Ovary (tissue), 9 donors: ENCODE data around the gene ANKRD44. TPM values are rescaled to one million over a fixed set of nuclear protein-coding genes. Genes with fewer than 3 reads are reported as not detected.
"Not testable (repeated sequence)": the region's sequence is repeated elsewhere in the genome, so short reads cannot be mapped to it uniquely, and the experiment has no call there.

Source experiments
- DNase-seq, 5 donors: peaks; one replicate each; pipeline ENCODE4 v3.0.0-alpha.2; 2019 to 2020
- H3K27ac ChIP-seq, 2 donors: fragments of 200-600 bp; one replicate each; pipeline versions ENCODE4 v1.5.1 to v1.8.0; 2019 to 2022
- H3K27me3 ChIP-seq: fragments of 200-600 bp; one replicate; pipeline ENCODE4 v1.8.0; 2022
- H3K36me3 ChIP-seq: fragments of 200-600 bp; sonication (generic); one replicate; pipeline ENCODE4 v1.5.1; 2019
- H3K4me1 ChIP-seq: one replicate; pipeline ENCODE4 v1.8.1; 2013; ENCODE audit warnings: mild to moderate bottlenecking, moderate library complexity; ENCODE audit not compliant: insufficient read depth
- H3K4me3 ChIP-seq: fragments of 200-600 bp; sonication (generic); one replicate; pipeline ENCODE4 v1.5.1; 2017
- H3K9me3 ChIP-seq, 2 donors: fragments of 200-600 bp in 1 of 2; sonication (generic) in 1 of 2; one replicate each; pipeline versions ENCODE4 v1.5.1 to v1.8.1; 2013 to 2019; ENCODE audit warnings: mild to moderate bottlenecking in 1 of 2, moderate library complexity in 1 of 2
- EP300 ChIP-seq: sonication (generic); formaldehyde crosslinking; IDR thresholded peaks from one replicate; pipeline ENCODE4 v1.6.1; 2017; ENCODE audit warnings: antibody characterized with exemption
- POLR2A ChIP-seq: fragments of 450-650 bp; IDR thresholded peaks from one replicate; pipeline ENCODE4 v1.6.1; 2017; ENCODE audit warnings: antibody characterized with exemption, mild to moderate bottlenecking, moderate library complexity
- WGBS, 3 donors: extraction: QIAGEN DNeasy Blood & Tissue Kit in 1 of 3; methylation state at CpG; one replicate each; pipeline versions ENCODE4 v1.1.5 to v1.1.7; 2013 to 2017; 5-methylcytosine and 5-hydroxymethylcytosine counted together
- intact Hi-C, 4 donors: fragments of 100-400 bp; cut with DNase I; formaldehyde crosslinking; loops; one replicate each; pipeline versions ENCODE4 v1.11.0 to v1.15.1; 2022 to 2023
- polyA plus RNA-seq, 2 donors: library from polyadenylated mRNA; stranded (reverse); fragments of 200-250 nt in 1 of 2; fragments of 350-450 nt in 1 of 2; fragmentation: Illumina TruSeq in 1 of 2; extraction: RNeasy Lipid Tissue Mini Kit (QIAGEN cat#74804) in 1 of 2; gene quantifications; one replicate each; pipeline ENCODE4 v1.2.3, GENCODE V29; 2013 to 2014
- total RNA-seq, 7 donors: library from RNA; depleted of rRNA in 2 of 7; stranded (reverse); fragments of >200 nt in 2 of 7; fragmentation: NEBNext Ultra II Directional in 3 of 7; extraction: Animal tissue kit (Norgen Biotek cat#: 25700) in 3 of 7; gene quantifications; one replicate each; pipeline versions ENCODE4 v1.1.0 to v1.2.4, GENCODE V29; 2016 to 2023
- TF ChIP-seq, protein P1 (sequence below), 3 donors: fragments of 450-650 bp in 2 of 3; fragments of 200-600 bp in 1 of 3; IDR thresholded peaks; one replicate each; pipeline versions ENCODE4 v1.5.1 to v1.8.0; 2016 to 2022; ENCODE audit warnings: antibody characterized with exemption in 3 of 3, mild to moderate bottlenecking in 1 of 3
- donor health status: DM: no; HTN: no; CAD: no; lungs with moderate emphysema.
- donor health status: DM: no; HTN: no; CAD: no.
- donor health status: Bipolar disorder and iron deficiency.
- donor health status: DM: yes; HTN: yes; CAD: no.
- donor health status: DM: no; HTN: no; CAD: no.
- donor health status: DM: yes; HTN: yes; CAD: no.

Gene ANKRD44
- total and polyA plus RNA-seq, 9 donors = 2.6 to 60.0 (median 11.1) TPM

DNA sequence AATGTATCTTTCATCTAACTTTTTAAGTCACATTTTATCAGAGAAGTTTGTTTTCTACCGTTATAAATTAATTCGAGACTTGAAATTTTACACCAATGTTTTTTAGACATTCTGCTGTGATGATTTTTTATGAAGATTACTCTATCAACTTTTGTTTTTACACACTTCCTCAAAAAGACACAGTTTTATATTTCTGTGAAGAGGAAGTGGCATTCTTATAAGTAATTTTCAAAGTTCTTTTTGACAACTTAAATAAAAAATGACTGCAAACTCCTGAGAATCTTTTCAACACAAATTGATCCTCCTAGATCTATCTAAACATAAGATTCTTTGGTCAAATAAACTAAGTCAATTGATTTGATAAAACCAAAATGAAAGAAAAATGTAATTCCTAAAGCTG is 13.7 kb downstream of the ANKRD44 start:
- TF ChIP-seq POLR2A = no peak
- TF ChIP-seq EP300 = no peak
- TF ChIP-seq, protein P1, sequence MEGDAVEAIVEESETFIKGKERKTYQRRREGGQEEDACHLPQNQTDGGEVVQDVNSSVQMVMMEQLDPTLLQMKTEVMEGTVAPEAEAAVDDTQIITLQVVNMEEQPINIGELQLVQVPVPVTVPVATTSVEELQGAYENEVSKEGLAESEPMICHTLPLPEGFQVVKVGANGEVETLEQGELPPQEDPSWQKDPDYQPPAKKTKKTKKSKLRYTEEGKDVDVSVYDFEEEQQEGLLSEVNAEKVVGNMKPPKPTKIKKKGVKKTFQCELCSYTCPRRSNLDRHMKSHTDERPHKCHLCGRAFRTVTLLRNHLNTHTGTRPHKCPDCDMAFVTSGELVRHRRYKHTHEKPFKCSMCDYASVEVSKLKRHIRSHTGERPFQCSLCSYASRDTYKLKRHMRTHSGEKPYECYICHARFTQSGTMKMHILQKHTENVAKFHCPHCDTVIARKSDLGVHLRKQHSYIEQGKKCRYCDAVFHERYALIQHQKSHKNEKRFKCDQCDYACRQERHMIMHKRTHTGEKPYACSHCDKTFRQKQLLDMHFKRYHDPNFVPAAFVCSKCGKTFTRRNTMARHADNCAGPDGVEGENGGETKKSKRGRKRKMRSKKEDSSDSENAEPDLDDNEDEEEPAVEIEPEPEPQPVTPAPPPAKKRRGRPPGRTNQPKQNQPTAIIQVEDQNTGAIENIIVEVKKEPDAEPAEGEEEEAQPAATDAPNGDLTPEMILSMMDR (IDR thresholded peaks at IDR 0.05) = no peak
- DNase-seq = no peak
- intact Hi-C loops = no loop called here
- Histone ChIP-seq H3K4me1 (no peaks in the 10 kb centered on the region), H3K36me3 (no peaks in the 10 kb centered on the region), H3K4me3 (no peak overlapping the region), H3K27me3 (no peaks in the 10 kb centered on the region), H3K9me3 (no peaks in the 10 kb centered on the region), H3K27ac (no peak overlapping the region)
- WGBS, 3 donors = 69 to 80% (median 77%) methylated on average over 2 of the region's 2 CpGs

DNA sequence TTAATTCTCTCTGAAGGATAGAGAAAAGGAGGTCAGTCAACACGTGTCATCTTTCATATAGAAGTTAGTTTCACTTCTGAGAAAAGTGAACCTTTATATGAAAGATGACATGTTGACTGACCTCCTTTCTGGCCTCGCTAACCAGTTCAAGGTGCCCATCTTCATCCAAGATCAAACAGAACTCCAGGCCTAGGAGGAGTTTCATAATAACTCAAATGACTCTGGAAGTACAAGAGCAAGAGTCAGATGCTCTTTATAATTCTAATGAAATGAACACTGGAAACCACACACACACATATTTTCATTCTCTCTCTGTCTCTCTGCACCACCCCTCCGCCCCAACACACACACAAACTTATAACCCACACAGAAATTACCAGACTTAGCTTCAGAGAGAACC is 16.3 kb downstream of the ANKRD44 start:
- DNase-seq = no peak
- no peaks in the 10 kb centered on the region for H3K36me3 ChIP-seq
- TF ChIP-seq POLR2A (no peak), EP300 (no peak)
- TF ChIP-seq, protein P1 (IDR thresholded peaks at IDR 0.05) = no peak
- H3K9me3 ChIP-seq = no peaks in the 10 kb centered on the region
- intact Hi-C loops = no loop called here
- no peaks in the 10 kb centered on the region for H3K4me1 ChIP-seq
- no peak overlapping the region for H3K27ac ChIP-seq
- H3K27me3 ChIP-seq = no peaks in the 10 kb centered on the region
- no peak overlapping the region for H3K4me3 ChIP-seq
- WGBS, 3 donors = 73 to 75% (median 74%) methylated on average over 3 of the region's 3 CpGs

DNA sequence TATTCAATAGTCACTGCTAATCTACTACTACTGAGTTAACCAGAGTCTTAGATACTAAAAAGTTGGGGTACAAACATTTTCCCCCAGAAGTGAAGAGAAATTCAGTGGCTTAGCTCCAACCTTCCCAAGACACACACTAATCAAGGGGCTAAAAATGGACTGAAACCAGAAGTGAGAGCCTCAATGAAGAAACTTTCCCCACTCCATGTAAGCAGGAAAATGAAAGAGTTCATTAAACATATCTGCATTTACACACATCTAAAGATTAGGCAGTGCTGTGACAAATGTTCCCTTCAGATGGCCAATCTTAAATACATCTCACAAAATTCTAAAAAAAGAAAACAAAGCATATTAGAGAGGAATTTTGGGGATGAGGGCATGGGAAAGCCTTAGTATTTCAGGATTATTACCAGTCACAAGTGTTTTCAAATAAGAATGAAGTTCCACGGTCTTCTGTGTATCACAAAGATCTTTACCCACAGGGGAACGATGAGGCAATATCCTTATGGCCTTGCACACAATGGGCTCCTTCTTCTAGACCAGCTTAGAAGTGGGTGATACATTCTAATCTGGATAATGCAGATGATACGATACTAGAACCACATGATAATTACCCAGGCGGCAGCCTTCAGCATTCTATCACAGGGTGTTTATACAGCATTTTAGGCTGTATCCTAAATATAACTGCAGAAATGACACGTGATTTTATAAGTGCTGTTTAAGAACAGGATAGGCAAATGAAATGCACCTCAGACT is 17.1 kb downstream of the ANKRD44 start:
- Histone ChIP-seq H3K4me3 (no peak overlapping the region), H3K4me1 (no peaks in the 10 kb centered on the region), H3K27me3 (no peaks in the 10 kb centered on the region), H3K9me3 (no peaks in the 10 kb centered on the region), H3K27ac (no peak overlapping the region), H3K36me3 (no peaks in the 10 kb centered on the region)
- intact Hi-C loops = no loop called here
- WGBS, 3 donors = 74 to 81% (median 78%) methylated on average over 5 of the region's 5 CpGs
- DNase-seq = no peak
- TF ChIP-seq POLR2A = no peak
- no peak for TF ChIP-seq EP300
- TF ChIP-seq, protein P1 (IDR thresholded peaks at IDR 0.05) = no peak

DNA sequence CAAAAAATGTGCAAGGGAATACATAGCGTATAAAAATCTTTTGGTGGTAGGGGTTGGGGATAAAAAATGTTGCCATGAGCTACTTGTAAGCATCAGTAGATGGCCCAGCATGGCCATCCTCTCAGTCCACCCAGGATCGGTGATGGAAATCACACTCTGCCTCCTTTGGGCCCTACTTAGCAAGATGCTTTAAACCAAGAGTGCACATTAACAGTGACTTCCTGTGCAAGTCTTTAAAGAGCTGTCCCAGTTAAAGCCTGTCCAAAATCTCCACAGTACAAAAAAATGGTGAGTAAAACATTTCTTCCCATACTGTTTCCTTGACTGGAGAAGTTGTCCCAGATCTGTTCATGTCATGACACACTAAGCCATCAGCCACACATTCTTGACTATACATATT is 18.0 kb downstream of the ANKRD44 start:
- no peak for TF ChIP-seq EP300
- TF ChIP-seq, protein P1 (IDR thresholded peaks at IDR 0.05) = no peak
- TF ChIP-seq POLR2A = no peak
- H3K9me3 ChIP-seq = no peaks in the 10 kb centered on the region
- WGBS, 3 donors = 89 to 95% (median 94%) methylated on average over 2 of the region's 2 CpGs
- H3K4me3 ChIP-seq = no peak overlapping the region
- no peak overlapping the region for H3K27ac ChIP-seq
- no peaks in the 10 kb centered on the region for H3K36me3 ChIP-seq
- no peaks in the 10 kb centered on the region for H3K4me1 ChIP-seq
- H3K27me3 ChIP-seq = no peaks in the 10 kb centered on the region
- DNase-seq = no peak
- intact Hi-C loops = no loop called here

DNA sequence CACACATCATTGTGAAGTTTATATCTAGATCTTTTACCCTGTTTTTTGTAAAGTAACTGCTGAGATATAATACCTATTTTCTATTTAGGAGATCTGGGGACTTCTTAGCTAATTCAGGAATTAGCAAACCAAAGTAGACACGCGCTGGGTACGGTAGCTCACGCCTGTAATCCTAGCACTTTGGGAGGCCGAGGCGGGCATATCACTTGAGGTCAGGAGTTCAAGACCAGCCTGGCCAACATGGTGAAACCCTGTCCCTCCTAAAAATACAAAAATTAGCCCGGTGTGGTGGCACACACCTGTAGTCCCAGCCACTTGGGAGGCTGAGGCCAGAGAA is 23.0 kb downstream of the ANKRD44 start:
- H3K27me3 ChIP-seq, H3K9me3 ChIP-seq, H3K4me1 ChIP-seq, H3K4me3 ChIP-seq, DNase-seq, intact Hi-C loops, H3K36me3 ChIP-seq, H3K27ac ChIP-seq: not testable (repeated sequence)
- WGBS, 3 donors = 91 to 95% (median 92%) methylated on average over 7 of the region's 7 CpGs
